ENCODE measurements around the gene GMPR2. TPM values are rescaled to one million over a fixed set of nuclear protein-coding genes. Genes with fewer than 3 reads are reported as not detected.

The GMPR2 gene
- total and polyA plus RNA-seq, 2 experiments from 2014 or later, result 69.6 to 83.4 TPM

DNA sequence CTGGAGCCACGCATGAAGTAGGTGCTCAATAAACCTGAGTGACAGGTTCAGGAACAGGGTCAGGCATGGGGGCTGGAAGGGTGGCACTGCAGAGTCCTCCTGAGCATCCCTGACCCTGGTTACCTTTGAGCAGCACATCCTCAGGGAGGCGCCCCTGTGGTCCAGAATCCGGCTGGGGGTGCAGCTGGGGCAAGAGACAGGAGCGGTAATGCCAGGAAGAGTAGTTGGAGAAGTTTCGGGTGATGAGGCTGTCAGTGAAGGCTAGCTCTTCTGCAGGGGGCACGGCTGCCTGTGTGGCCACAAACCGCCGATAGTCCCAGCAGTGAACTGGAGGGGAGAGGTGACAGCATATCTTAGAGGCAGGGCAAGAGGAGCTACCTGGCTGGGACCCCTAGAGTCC is 36.6 kb downstream of the GMPR2 start:
- TF ChIP-seq, protein P1, sequence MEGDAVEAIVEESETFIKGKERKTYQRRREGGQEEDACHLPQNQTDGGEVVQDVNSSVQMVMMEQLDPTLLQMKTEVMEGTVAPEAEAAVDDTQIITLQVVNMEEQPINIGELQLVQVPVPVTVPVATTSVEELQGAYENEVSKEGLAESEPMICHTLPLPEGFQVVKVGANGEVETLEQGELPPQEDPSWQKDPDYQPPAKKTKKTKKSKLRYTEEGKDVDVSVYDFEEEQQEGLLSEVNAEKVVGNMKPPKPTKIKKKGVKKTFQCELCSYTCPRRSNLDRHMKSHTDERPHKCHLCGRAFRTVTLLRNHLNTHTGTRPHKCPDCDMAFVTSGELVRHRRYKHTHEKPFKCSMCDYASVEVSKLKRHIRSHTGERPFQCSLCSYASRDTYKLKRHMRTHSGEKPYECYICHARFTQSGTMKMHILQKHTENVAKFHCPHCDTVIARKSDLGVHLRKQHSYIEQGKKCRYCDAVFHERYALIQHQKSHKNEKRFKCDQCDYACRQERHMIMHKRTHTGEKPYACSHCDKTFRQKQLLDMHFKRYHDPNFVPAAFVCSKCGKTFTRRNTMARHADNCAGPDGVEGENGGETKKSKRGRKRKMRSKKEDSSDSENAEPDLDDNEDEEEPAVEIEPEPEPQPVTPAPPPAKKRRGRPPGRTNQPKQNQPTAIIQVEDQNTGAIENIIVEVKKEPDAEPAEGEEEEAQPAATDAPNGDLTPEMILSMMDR (IDR thresholded peaks at IDR 0.05; ENCODE audit: poor library complexity), result no peak
- TF ChIP-seq EZH2 (IDR thresholded peaks at IDR 0.05; ENCODE audit: borderline replicate concordance), result no peak
- no peak for TF ChIP-seq EZH2phosphoT487 (IDR thresholded peaks at IDR 0.05; ENCODE audit: low read depth, severe bottlenecking, unreplicated experiment)
- Histone ChIP-seq H3K4me1 (ENCODE audit: insufficient read depth) (peaks cover 6% of the 10 kb centered on the region), H3K27me3 (no peaks in the 10 kb centered on the region), H3K79me2 (peaks cover 10% of the 10 kb centered on the region), H3K4me2 (no peak overlapping the region), H2AFZ (no peak overlapping the region), H3K27ac (no peak overlapping the region), H3K9me2 (replicated peaks; ENCODE audit: insufficient read depth) (no peaks in the 10 kb centered on the region), H3K4me3 (no peak overlapping the region), H4K20me1 (ENCODE audit: insufficient read depth, poor library complexity, severe bottlenecking) (no peaks in the 10 kb centered on the region), H3K36me3 (replicated peaks; ENCODE audit: insufficient read depth, low read depth) (no peaks in the 10 kb centered on the region), H3K9me3 (ENCODE audit: low read depth) (no peaks in the 10 kb centered on the region)
- WGBS (ENCODE audit: low lambda C conversion rate, missing lambda C conversion rate), result over 99% methylated on average over 8 of the region's 8 CpGs
- no peak for DNase-seq (ENCODE audit: low spot score)

DNA sequence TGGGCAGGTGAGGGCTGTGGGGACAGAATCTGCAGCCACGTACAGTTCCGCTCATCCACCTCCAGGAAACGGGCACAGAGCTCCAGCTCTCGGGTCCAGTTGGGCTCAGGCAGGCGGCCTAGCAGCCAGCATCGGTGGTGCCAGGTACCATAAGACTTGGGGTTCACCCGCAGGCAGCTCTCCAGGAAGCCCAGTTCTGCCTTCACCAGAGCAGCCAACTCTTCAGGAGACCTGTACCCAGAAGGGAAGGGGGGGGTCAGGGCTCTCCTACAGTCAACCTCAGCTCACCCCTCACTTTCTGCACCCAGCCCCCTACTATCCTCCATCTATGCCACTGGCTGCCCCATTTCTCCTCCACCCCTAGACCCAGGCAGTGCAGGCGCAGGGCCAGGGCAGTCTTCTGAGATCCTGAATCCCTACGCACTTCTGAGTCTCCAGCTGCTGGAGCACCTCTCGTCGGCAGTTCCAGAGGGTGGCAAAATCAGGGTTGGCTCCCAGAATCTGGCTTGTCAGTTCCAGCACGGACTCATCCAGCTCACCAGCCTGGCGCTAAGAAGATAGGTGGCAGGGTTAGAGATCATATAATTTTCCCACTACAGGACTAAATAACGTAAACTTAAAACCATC is 37.3 kb downstream of the GMPR2 start:
- Histone ChIP-seq H3K79me2 (peaks cover 10% of the 10 kb centered on the region), H3K36me3 (replicated peaks; ENCODE audit: insufficient read depth, low read depth) (no peaks in the 10 kb centered on the region), H3K4me3 (no peak overlapping the region), H3K9me2 (replicated peaks; ENCODE audit: insufficient read depth) (no peaks in the 10 kb centered on the region), H3K4me1 (ENCODE audit: insufficient read depth) (peaks cover 6% of the 10 kb centered on the region), H3K9me3 (ENCODE audit: low read depth) (no peaks in the 10 kb centered on the region), H3K27ac (no peak overlapping the region), H3K4me2 (no peak overlapping the region), H3K27me3 (no peaks in the 10 kb centered on the region), H2AFZ (no peak overlapping the region), H4K20me1 (ENCODE audit: insufficient read depth, poor library complexity, severe bottlenecking) (no peaks in the 10 kb centered on the region)
- TF ChIP-seq EZH2 (IDR thresholded peaks at IDR 0.05; ENCODE audit: borderline replicate concordance) (no peak), EZH2phosphoT487 (IDR thresholded peaks at IDR 0.05; ENCODE audit: low read depth, severe bottlenecking, unreplicated experiment) (no peak)
- TF ChIP-seq, protein P1 (IDR thresholded peaks at IDR 0.05; ENCODE audit: poor library complexity), result no peak
- 97% methylated on average over 14 of the region's 14 CpGs for WGBS (ENCODE audit: low lambda C conversion rate, missing lambda C conversion rate)
- no peak for DNase-seq (ENCODE audit: low spot score)

DNA sequence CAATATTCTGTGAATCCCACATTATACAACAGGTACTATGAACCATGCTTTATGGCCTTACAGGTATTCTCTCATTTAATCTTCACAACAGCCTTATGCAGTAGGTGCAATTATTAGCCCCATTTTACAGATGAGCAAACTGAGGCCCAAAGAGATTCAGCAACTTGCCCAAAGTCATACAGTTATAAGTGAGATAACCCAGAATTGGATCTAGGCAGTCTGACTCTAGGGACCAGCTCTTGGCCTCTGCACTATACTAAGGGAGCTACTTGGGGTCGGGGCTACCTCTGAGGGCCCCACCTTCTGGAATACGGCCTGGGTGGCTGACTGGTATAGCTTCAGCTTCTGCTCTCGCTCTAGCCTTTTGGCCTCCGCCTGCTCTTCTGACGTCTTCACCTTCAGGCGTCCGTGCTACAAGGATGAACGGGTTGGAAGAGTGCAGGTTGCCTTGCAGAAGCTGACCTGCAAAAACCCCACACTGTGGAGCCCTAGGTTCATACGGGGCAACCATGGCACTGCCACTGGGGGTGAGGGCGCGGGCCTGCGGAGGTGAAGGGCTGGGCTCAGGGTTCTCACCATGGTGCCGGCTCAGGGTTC is 37.9 kb downstream of the GMPR2 start:
- Histone ChIP-seq H2AFZ (peak overlapping the region; percentile 89), H3K79me2 (peaks cover 10% of the 10 kb centered on the region), H3K4me2 (peak overlapping the region; percentile 77), H3K36me3 (replicated peaks; ENCODE audit: insufficient read depth, low read depth) (no peaks in the 10 kb centered on the region), H3K9me3 (ENCODE audit: low read depth) (no peaks in the 10 kb centered on the region), H3K27ac (peak overlapping the region; percentile 98), H3K4me1 (ENCODE audit: insufficient read depth) (peaks cover 6% of the 10 kb centered on the region), H3K9me2 (replicated peaks; ENCODE audit: insufficient read depth) (no peaks in the 10 kb centered on the region), H3K27me3 (no peaks in the 10 kb centered on the region), H3K4me3 (peak overlapping the region; percentile 93), H4K20me1 (ENCODE audit: insufficient read depth, poor library complexity, severe bottlenecking) (no peaks in the 10 kb centered on the region)
- TF ChIP-seq EZH2phosphoT487 (IDR thresholded peaks at IDR 0.05; ENCODE audit: low read depth, severe bottlenecking, unreplicated experiment), result no peak
- TF ChIP-seq EZH2 (IDR thresholded peaks at IDR 0.05; ENCODE audit: borderline replicate concordance), result no peak
- TF ChIP-seq, protein P1 (IDR thresholded peaks at IDR 0.05; ENCODE audit: poor library complexity), result no peak
- WGBS (ENCODE audit: low lambda C conversion rate, missing lambda C conversion rate), result 23% methylated on average over 13 of the region's 13 CpGs
- DNase-seq (ENCODE audit: low spot score), result no peak

All from hepatocyte (in vitro differentiated cells).